Activated CD8-positive, alpha-beta memory T cell treated with anti-CD3 and anti-CD28 coated beads, Interleukin-2, amount 50 U/mL, for 24 hours (primary cell): ENCODE measurements around the gene PTPRD.
"Not testable (repeated sequence)": the region's sequence is repeated elsewhere in the genome, so short reads cannot be mapped to it uniquely, and the experiment has no call there.

Source experiments
- DNase-seq: peaks from one replicate; pipeline ENCODE4 v3.0.0-alpha.2; 2020; ENCODE audit errors: extremely low read depth

The PTPRD gene

DNA sequence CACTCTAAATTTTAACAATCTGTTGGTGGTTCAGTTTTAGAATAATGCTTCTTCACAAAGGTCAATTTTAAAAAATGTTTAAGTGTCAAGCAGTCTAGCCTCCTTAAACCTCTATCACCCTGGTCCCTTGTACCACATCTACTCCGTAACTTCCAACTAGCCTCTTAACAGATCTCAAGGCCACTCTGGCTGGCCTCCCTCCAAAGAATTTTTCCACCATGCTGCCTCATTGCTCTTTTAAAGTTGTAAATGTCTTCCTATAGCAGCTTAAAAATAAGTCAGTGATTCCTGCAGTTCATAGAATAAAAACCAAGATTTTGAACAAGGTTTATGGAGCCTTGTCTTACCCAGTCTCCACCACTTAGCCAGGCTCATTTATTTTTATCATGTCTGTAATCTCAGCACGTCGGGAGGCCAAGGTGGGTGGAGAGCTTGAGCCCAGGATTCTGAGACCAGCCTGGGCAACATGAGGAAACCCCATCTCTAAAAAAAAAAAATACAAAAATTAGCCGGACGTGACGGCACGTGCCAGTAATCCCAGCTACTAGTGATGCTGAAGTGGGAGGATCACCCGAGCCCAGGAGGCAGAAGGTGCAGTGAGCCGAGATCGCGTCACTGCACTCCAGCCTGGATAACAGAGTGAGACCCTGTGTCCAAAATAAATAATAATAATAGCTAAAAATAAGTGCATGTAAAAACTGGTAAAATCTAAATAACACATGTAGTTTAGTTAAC is 1888.4 kb downstream of the PTPRD start:
- DNase-seq: no peak

DNA sequence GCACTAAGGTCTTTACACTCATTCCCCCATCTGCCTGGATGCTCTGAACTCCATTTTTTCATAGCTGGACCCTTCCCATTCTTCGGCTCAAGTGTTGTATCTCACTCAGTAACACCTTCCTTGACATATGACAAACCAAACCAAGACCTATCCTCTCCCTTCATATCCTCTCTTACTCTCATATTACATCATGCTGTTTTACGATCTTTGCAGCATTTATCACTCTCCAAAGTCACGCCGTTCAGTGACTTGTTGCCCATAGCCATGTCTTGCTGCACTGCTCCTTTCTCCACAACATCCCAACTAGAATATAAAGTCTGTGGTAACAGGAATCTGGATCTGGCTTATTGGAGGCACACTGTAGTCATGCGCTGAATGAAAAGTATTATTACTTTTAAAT is 1889.6 kb downstream of the PTPRD start:
- DNase-seq: no peak

DNA sequence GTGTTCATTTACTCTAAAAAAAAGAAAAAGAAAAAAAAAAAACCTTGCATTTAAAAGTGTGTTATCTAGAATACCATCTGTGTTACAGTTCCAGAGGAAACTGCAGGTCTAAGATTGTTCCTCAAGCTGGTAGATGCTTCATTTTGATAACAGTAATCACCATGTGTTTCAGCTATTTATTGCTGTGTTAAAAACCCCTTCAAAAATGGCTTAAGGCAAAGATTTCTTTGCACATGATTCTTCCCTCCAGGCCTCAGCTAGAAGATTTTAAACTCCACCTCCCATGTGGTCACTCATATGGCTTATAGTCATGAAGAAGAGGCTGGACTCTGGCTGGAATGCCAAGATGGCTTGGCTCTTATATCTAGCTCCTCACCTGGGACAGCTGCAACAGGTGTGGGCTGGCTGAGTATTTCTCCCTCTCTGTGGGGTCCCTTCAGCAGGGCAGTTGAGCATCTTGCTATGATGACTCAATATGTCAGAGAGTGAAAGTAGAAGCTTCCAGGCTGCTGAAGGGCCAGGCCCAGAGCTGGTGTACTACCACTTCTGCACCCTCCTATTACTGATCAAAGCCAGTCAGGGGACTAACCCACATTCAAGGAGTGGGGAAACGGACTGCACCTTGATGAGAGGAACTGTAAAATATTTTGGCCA is 1892.8 kb downstream of the PTPRD start:
- no peak for DNase-seq

DNA sequence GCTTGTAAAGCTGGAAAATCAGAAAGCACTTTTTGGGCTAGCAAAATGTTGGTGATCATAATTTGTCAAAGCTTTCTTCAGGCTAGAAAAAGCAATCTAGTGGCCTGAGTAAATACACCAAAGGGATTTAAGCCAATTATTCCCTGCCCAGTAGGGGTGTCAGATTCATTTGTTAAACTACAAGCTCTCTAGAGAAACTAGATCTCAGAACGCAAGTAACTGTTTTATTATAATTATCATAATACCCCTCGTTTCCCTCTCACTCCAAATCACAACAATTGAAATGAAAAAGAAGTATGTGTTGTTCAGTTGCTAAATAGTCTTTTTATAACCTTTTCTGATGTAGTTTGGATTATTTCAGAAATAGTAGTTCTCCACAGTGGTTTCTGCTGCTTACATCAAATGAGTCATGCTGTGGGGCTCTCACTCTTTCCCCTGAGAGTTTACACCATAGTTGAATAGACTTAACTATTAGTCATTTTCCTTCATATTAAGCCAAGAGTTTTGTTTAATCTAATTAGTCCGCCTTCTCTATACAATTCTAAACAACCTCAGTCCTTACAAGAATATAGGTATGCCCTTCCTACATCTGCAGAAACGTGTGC is 1894.6 kb downstream of the PTPRD start:
- no peak for DNase-seq

DNA sequence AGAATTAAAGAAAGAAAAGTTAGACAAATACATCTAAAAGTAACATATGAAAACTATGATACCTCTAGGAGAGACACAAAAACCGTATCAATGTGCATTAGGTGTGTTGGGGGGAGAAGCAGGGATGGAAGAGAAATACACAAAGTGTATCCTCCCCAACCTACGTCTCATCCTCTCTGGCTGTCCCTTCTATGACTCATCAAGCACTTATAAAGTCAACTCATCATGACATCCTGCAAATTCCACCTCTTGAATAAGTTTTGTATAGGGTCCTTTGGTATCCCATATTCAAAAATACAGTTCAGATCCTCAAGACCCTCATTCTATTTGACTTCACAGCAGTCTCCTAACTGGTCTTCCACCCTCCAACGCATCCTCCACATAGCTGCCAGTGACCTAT is 1895.7 kb downstream of the PTPRD start:
- no peak for DNase-seq

DNA sequence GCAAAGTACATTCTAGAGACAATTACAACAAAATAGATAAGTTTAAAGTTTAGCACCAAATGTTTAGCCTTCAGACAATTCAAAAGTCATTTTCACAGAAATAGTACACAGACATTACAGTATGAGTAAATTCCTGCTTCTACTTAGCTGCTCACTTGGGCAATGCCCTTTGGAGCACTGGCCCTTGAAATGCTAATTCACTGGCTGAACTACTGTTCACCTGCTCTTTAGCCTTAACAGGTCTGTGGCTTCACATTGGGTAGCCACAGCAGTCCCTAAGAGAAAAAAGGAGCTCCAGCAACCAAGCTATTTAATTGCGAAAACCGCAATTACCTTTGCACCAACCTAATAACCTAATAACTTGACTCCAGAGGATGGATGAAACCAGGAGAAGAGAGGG is 1897.0 kb downstream of the PTPRD start:
- no peak for DNase-seq

DNA sequence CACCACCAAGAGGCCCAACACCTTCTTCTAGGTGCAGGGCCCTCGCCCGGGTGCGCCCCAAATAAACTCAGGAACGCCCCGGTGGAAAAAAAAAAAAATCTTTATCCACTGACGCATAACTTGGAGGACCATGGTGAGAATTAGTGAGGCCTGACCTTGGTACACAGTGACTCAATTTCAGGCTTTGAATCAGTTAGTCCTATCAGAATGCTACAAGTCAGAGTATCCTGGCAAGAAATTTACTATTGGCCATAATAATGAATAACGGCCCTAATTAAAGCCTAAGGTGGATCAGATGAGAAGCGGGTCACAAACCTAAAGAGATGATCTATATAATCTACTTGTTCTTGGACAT is 1899.0 kb downstream of the PTPRD start:
- no peak for DNase-seq

GRCh38 chr9:8713149-8713810 is 1899.5 kb downstream of the PTPRD start:
- DNase-seq: no peak

GRCh38 chr9:8709731-8710130 is 1903.1 kb downstream of the PTPRD start:
- DNase-seq: no peak

DNA sequence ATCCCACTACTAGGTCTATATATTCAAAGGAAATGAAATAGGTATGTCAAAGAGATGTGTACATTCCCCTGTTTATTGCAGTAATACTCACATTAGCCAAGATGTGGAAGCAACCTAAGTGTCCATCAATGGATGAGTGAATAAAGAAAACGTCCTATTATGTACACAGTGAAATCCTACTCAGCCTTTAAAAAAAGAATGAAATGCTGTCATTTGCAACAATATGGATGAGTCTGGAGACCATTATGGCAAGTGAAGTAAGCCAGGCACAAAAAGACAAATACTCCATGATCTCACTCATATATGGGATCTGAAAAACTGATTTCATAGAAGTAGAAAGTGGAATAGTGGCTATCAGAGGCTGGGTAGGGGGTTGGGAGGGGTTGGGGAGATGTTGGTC is 1904.1 kb downstream of the PTPRD start:
- DNase-seq: no peak

- DNase-seq: no peak
Observed at GRCh38 chr9:8706998-8707397, 1905.8 kb downstream of the PTPRD start.

GRCh38 chr9:8706531-8706930 is 1906.3 kb downstream of the PTPRD start:
- no peak for DNase-seq

DNA sequence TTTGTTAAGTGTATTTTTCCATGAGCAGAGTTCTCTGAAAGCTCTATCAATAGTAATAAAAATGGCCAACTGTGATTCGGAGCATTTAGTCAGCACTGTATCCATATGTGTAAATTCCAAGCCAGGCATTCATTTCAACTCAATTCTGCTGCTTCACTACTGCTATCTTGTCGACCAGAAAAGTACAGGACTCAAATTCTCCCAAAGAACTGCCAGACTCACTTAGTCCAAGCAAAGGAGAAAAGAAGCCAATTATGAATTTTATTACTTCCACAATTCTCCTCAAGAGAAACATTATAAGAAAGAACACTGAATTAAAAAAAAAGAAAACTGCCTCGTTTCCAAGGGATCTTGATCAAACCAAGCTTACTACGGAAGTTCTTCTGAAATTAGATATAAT is 1906.9 kb downstream of the PTPRD start:
- DNase-seq: no peak

GRCh38 chr9:8703904-8704303 is 1908.9 kb downstream of the PTPRD start:
- DNase-seq: no peak

GRCh38 chr9:8701904-8702303 is 1910.9 kb downstream of the PTPRD start:
- no peak for DNase-seq

GRCh38 chr9:8697565-8697964 is 1915.2 kb downstream of the PTPRD start:
- DNase-seq: not testable (repeated sequence)

- no peak for DNase-seq
Observed at GRCh38 chr9:8696516-8696915, 1916.3 kb downstream of the PTPRD start.

- DNase-seq: no peak
Observed at GRCh38 chr9:8694983-8695588, 1917.7 kb downstream of the PTPRD start.

DNA sequence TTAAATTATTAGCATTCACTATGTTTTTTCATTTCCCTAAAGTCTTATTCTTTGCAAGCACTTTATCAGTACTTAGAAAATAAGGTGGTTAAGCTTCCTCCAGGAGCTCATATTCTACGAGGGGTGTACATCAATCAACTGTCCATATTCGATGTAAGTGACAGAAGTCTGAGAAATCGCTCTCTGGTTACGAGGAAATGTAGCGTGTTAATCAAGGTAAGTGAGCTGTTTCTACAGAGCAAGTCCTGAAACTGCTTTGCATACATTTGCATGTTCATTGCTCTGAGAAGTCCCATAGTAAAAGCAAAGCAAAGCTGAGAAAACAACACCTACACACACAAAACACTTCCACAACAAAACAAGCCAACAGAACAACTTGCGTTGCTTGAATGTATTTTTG is 1919.3 kb downstream of the PTPRD start:
- no peak for DNase-seq

- DNase-seq: no peak
Observed at GRCh38 chr9:8686516-8686915, 1926.3 kb downstream of the PTPRD start.

- DNase-seq: no peak
Observed at GRCh38 chr9:8685825-8686224, 1927.0 kb downstream of the PTPRD start.

GRCh38 chr9:8684978-8685708 is 1927.7 kb downstream of the PTPRD start:
- no peak for DNase-seq
